Osteoblast (primary cell): Measurements from ENCODE around the gene MORN2. TPM values are rescaled to one million over a fixed set of nuclear protein-coding genes. Genes with fewer than 3 reads are reported as not detected.
"Not testable (repeated sequence)": the region's sequence is repeated elsewhere in the genome, so short reads cannot be mapped to it uniquely, and the experiment has no call there.

Experiments used
- DNase-seq: peaks from one replicate; pipeline ENCODE4 v3.0.0; 2011; ENCODE audit warnings: low spot score, mixed read lengths; ENCODE audit not compliant: insufficient read length; ENCODE audit errors: missing footprints
- H2AFZ ChIP-seq: 2 replicates; pipeline ENCODE4 v1.6.0; 2011; ENCODE audit warnings: mild to moderate bottlenecking, low read length
- H3K27ac ChIP-seq: 2 replicates; pipeline ENCODE4 v1.5.1; 2011; ENCODE audit warnings: mild to moderate bottlenecking, low read depth, low read length, moderate library complexity
- H3K27me3 ChIP-seq: 2 replicates; pipeline ENCODE4 v1.6.0; 2012; ENCODE audit warnings: mild to moderate bottlenecking, control low read depth, inconsistent platforms, low read length, moderate library complexity; ENCODE audit not compliant: insufficient read depth
- H3K36me3 ChIP-seq: 2 replicates; pipeline ENCODE4 v1.5.1; 2011; ENCODE audit warnings: mild to moderate bottlenecking, low read length, control low read depth, moderate library complexity; ENCODE audit not compliant: insufficient read depth
- H3K4me1 ChIP-seq: 2 replicates; pipeline ENCODE4 v1.5.1; 2011; ENCODE audit warnings: mild to moderate bottlenecking, low read length, control low read depth, moderate library complexity; ENCODE audit not compliant: insufficient read depth
- H3K4me2 ChIP-seq: 2 replicates; pipeline ENCODE4 v1.6.0; 2011; ENCODE audit warnings: mild to moderate bottlenecking, low read length; ENCODE audit not compliant: insufficient read depth
- H3K4me3 ChIP-seq: fragments of 200-600 bp; sonication (generic); 3 replicates; pipeline ENCODE4 v1.5.1; 2012; ENCODE audit warnings: mild to moderate bottlenecking, low read length, inconsistent platforms; ENCODE audit not compliant: insufficient read depth
- H3K79me2 ChIP-seq: 2 replicates; pipeline ENCODE4 v1.6.0; 2012; ENCODE audit warnings: mild to moderate bottlenecking, low read length, control low read depth, inconsistent platforms; ENCODE audit not compliant: insufficient read depth
- H3K9me3 ChIP-seq: 2 replicates; pipeline ENCODE4 v1.5.1; 2011; ENCODE audit warnings: low read depth, low read length, control low read depth
- H4K20me1 ChIP-seq: 2 replicates; pipeline ENCODE4 v1.6.0; 2012; ENCODE audit warnings: mild to moderate bottlenecking, low read length, control low read depth; ENCODE audit not compliant: insufficient read depth
- CTCF ChIP-seq: IDR thresholded peaks from 2 replicates; pipeline ENCODE4 v1.5.1; 2011; ENCODE audit warnings: mild to moderate bottlenecking, low read depth, low read length, moderate library complexity; ENCODE audit errors: extremely low read depth
- total RNA-seq: library from RNA; depleted of rRNA; stranded (reverse); fragments of >200 nt; gene quantifications from 2 replicates; pipeline ENCODE4 v1.2.3, GENCODE V29; 2012

MORN2 gene
- 16.6 and 16.8 TPM in 2 replicates for total RNA-seq

GRCh38 chr2:38875576-38876367, at the start of gene MORN2, which contains the start of gene DHX57:
Gene MORN2, plus strand, starts transcription at chr2:38875976.
Gene DHX57, minus strand, starts transcription at chr2:38875934. Its CDS starts 7,529 bp downstream, at chr2:38868405.
- Histone ChIP-seq H3K27me3 (no peaks in the 10 kb centered on the region), H3K79me2 (peaks cover 52% of the 10 kb centered on the region), H3K27ac (peak within 1 kb of the TSS; percentile 90), H3K9me3 (no peaks in the 10 kb centered on the region), H3K4me3 (peak within 1 kb of the TSS; percentile 85), H2AFZ (peak within 1 kb of the TSS; percentile 100), H3K4me1 (peaks cover 12% of the 10 kb centered on the region), H3K36me3 (no peaks in the 10 kb centered on the region), H4K20me1 (peaks cover 3% of the 10 kb centered on the region), H3K4me2 (peak within 1 kb of the TSS; percentile 98)
- no peak for TF ChIP-seq CTCF
- peak; percentile 93 for DNase-seq

DNA sequence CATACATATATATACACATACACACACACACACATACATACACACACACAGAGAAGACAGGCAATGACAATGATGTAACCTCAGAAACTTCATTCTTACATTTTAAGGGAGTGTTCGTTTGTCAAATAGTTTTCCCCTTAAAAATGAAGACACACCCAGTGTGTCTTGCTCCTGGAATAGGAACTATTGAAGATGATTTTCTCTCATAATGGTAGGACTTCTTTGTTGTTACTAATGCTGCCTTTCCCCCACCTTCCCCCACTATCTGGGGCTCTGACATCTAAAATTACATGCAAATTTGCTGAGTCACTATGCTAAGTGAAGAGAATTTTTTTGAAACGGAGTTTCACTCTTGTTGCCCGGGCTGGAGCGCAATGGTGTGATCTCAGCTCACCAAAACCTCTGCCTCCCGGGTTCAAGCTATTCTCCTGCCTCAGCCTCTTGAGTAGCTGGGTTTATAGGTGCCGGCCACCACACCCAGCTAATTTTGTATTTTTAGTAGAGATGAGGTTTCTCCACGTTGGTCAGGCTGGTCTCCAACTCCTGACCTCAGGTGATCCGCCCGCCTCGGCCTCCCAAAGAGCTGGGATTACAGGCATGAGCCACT, 48.1 kb upstream of the MORN2 start:
- peak overlapping the region; percentile 59 for H3K27ac ChIP-seq
- H3K4me2 ChIP-seq = peak overlapping the region; percentile 39
- H3K4me1 ChIP-seq, H4K20me1 ChIP-seq, H3K27me3 ChIP-seq, H2AFZ ChIP-seq, H3K79me2 ChIP-seq, H3K9me3 ChIP-seq, H3K4me3 ChIP-seq: not testable (repeated sequence)
- DNase-seq = peak; percentile 76
- peaks cover 29% of the 10 kb centered on the region for H3K36me3 ChIP-seq

GRCh38 chr2:38828460-38828859, 47.3 kb upstream of the MORN2 start:
- no peak overlapping the region for H3K4me2 ChIP-seq
- H3K27me3 ChIP-seq = no peaks in the 10 kb centered on the region
- H3K79me2 ChIP-seq = no peaks in the 10 kb centered on the region
- no peak for DNase-seq
- TF ChIP-seq CTCF = no peak
- H4K20me1 ChIP-seq = no peaks in the 10 kb centered on the region
- H3K27ac ChIP-seq = no peak overlapping the region
- no peak overlapping the region for H3K4me3 ChIP-seq
- H2AFZ ChIP-seq = no peak overlapping the region
- H3K36me3 ChIP-seq = peaks cover 24% of the 10 kb centered on the region
- no peaks in the 10 kb centered on the region for H3K9me3 ChIP-seq
- H3K4me1 ChIP-seq = peaks cover 3% of the 10 kb centered on the region

- Histone ChIP-seq H3K9me3 (no peaks in the 10 kb centered on the region), H3K79me2 (no peaks in the 10 kb centered on the region), H4K20me1 (no peaks in the 10 kb centered on the region), H2AFZ (no peak overlapping the region), H3K36me3 (peaks cover 23% of the 10 kb centered on the region), H3K4me2 (no peak overlapping the region), H3K4me1 (peaks cover 3% of the 10 kb centered on the region), H3K4me3 (no peak overlapping the region), H3K27me3 (no peaks in the 10 kb centered on the region), H3K27ac (peak overlapping the region; percentile 16)
- TF ChIP-seq CTCF = no peak
- no peak for DNase-seq
Measured at GRCh38 chr2:38829971-38830370, 45.8 kb upstream of the MORN2 start.
